ENCODE measurements around the gene SHMT1.
"Not testable (repeated sequence)": the region's sequence is repeated elsewhere in the genome, so short reads cannot be mapped to it uniquely, and the experiment has no call there.

The SHMT1 gene

GRCh38 chr17:18324140-18325050, 39.0 kb downstream of the SHMT1 start:
- no peak for DNase-seq

GRCh38 chr17:18323507-18324139, 39.7 kb downstream of the SHMT1 start:
- no peak for DNase-seq

- no peak for DNase-seq
Measured at GRCh38 chr17:18323007-18323406, 40.3 kb downstream of the SHMT1 start.

- DNase-seq = no peak
Measured at GRCh38 chr17:18322522-18322921, 40.8 kb downstream of the SHMT1 start.

GRCh38 chr17:18321309-18321708, 42.0 kb downstream of the SHMT1 start:
- DNase-seq = no peak

- DNase-seq = no peak
Measured at GRCh38 chr17:18320301-18320700, 43.0 kb downstream of the SHMT1 start.

- DNase-seq = peak; percentile 13 to 46
Measured at GRCh38 chr17:18319604-18320256, 43.6 kb downstream of the SHMT1 start.

- DNase-seq = no peak
Measured at GRCh38 chr17:18318771-18319450, 44.4 kb downstream of the SHMT1 start.

GRCh38 chr17:18318117-18318516, 45.2 kb downstream of the SHMT1 start:
- DNase-seq = no peak

- no peak for DNase-seq
Measured at GRCh38 chr17:18315961-18316360, 47.4 kb downstream of the SHMT1 start.

GRCh38 chr17:18315562-18315922, 47.8 kb downstream of the SHMT1 start:
- DNase-seq = peak; percentile 34 to 35

- DNase-seq = peak; percentile 77 to 81
Measured at GRCh38 chr17:18314731-18315561, 48.4 kb downstream of the SHMT1 start, which contains the start of the genes SMCR8 and TOP3A. Gene SMCR8 (plus strand): TSS chr17:18315293. CDS start chr17:18315790, 497 bp downstream. Gene TOP3A (minus strand): TSS chr17:18314994. CDS start chr17:18314778, 216 bp downstream.

- no peak for DNase-seq
Measured at GRCh38 chr17:18314059-18314730, 49.2 kb downstream of the SHMT1 start.

- DNase-seq = no peak
Measured at GRCh38 chr17:18309202-18309601, 54.1 kb downstream of the SHMT1 start.

- DNase-seq = not testable (repeated sequence)
Measured at GRCh38 chr17:18303206-18303605, 60.1 kb downstream of the SHMT1 start.

- DNase-seq = no peak
Measured at GRCh38 chr17:18300725-18301480, 62.4 kb downstream of the SHMT1 start.

GRCh38 chr17:18298061-18298460, 65.3 kb downstream of the SHMT1 start:
- not testable (repeated sequence) for DNase-seq

GRCh38 chr17:18291718-18292540, 71.4 kb downstream of the SHMT1 start:
- DNase-seq = no peak

- DNase-seq = no peak
Measured at GRCh38 chr17:18285296-18285695, 78.1 kb downstream of the SHMT1 start.

GRCh38 chr17:18281788-18282187, 81.6 kb downstream of the SHMT1 start:
- no peak for DNase-seq

All from AML-193 (cell line).